GM18502 (cell line): ENCODE measurements around the gene KCNMB2.
"Not testable (repeated sequence)": the region's sequence is repeated elsewhere in the genome, so short reads cannot be mapped to it uniquely, and the experiment has no call there.

Experiments used
- ATAC-seq: cut with Tn5 transposase; IDR thresholded peaks from one replicate; pipeline ENCODE4 v1.9.1; 2021; ENCODE audit warnings: mild to moderate bottlenecking; ENCODE audit not compliant: unreplicated experiment, poor library complexity

Gene KCNMB2

DNA sequence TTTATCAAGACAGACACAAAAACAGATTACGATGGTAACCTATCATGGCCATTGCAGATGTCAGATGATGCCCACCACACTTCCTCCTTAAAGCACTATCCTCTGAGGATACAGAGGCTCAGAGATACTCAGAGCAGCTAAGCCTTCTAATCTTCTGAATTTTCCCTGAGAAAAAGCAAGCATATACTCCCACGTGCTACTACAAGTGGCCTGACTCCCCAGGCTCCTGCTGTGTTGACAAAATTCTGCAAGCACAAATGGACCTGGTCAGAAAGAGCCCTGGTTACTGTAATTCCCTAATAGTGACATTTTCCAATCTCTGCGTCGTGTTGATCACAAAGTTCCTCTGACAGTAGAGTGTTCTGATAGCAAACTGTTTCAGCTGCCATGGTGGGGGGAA lies 207.1 kb downstream of the KCNMB2 start:
- ATAC-seq, result no peak

GRCh38 chr3:178745861-178746655 lies 209.8 kb downstream of the KCNMB2 start:
- ATAC-seq, result not testable (repeated sequence)

- ATAC-seq, result no peak
These were observed 212.6 kb downstream of the KCNMB2 start for GRCh38 chr3:178748874-178749273.

DNA sequence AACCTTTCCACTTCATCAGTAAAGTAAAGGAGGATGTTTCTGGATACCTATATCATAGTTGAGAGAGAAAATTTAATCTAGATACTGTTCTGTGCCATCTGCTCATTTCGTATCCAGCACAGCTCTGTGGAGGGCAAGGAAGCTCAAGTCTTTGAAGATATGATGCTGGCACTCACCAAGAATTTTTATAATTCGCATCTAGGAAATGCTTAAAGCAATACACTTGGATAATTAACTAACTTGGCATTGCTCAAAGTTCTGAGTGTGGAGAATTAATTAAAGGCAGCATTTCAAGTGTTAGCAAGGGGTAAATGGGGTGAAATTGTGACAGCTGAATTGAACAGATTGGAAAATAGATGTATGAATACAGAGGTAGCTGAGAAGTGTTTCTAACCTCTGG lies 213.2 kb downstream of the KCNMB2 start:
- no peak for ATAC-seq

- ATAC-seq, result no peak
These were observed 214.5 kb downstream of the KCNMB2 start for GRCh38 chr3:178750639-178751300.

GRCh38 chr3:178752843-178753242 lies 216.6 kb downstream of the KCNMB2 start:
- ATAC-seq, result no peak

DNA sequence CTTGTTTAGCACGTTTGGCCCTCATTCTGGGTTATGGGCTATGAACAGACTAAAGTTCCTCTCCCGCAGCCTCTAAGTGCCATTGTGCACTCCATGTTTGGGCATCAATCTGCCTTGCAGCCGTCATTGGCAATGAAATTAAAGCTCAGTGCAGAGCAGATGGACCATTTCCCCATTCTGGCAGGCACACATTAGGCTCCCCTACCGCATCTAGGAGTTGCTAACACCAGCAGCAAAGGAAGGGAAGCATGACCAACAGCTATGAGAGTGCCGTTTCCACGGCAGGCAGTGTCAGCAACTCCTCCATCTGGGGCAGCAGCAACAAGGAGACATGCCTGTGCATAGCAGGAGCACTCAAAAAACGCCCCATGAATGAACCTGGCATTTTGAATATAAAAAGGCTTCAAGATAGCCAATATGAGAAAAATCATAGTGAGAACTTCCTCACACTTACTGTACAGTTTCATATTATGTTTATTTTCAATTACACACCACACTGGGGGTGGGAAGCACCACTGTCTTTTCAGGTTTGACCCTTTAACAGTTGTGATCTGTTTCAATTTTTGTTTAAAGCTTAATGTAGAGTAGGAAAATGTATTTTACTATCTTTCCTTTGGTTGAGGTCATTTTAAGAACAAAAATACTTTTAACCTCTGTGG lies 218.7 kb downstream of the KCNMB2 start:
- ATAC-seq, result no peak

- no peak for ATAC-seq
These were observed 224.8 kb downstream of the KCNMB2 start for GRCh38 chr3:178761024-178761423.

- no peak for ATAC-seq
These were observed 225.2 kb downstream of the KCNMB2 start for GRCh38 chr3:178761461-178761860.

- no peak for ATAC-seq
These were observed 226.1 kb downstream of the KCNMB2 start for GRCh38 chr3:178762385-178762784.

GRCh38 chr3:178765472-178765871 lies 229.2 kb downstream of the KCNMB2 start:
- no peak for ATAC-seq

DNA sequence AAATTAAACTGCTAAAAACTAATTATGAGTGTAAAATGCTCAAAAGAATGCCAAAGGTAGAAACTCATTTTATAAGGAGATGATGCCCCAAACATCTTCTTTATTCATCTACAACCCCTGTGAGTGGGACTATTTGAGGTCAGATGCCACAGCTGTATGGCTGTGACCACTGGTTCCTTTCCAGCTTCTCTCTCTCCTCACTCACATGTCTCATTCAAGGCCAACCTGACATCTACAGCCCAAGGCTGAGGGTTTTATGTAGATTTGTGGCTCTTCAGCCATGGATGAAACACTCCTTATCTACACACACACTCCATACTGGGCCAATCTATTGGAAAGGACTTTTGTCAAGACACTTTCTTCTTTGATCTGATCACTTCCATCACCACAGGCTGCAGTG lies 231.3 kb downstream of the KCNMB2 start:
- ATAC-seq, result no peak

DNA sequence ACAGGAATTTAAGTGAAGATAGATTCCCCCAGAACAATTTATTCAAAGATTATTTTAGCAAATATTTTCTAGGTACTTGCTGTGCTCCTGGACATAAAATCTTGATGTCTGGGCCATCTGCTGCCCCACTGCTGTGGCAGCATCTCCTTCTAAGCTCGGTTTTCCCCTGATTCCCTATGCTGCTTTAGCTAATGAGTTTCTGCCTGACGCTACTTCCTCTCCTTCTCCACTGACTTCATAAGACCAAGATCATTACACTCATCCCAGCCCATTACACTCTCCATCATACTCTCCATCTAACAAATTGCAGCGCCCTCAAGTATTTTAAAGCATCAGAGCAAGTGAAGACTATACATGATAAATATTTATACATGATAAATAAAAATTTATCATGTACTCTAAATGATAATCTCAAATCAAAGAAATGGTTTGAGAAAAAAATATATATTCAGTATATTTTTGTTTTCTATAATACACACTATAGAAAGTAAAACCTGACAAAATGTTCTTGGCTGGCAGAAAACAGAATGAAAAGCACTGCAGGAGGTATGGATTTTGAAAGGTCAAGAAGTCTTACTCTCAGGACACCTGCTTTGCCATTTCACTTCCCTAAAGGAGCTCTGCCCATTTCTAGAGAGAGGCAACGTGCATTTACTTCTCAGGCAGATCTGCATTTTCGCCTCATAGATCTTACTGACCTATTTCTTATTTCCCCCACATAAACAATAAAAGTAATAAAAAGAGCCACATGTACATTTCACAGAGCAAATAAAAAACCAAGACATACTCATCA lies 232.0 kb downstream of the KCNMB2 start:
- peak; percentile 72 for ATAC-seq

- no peak for ATAC-seq
These were observed 235.3 kb downstream of the KCNMB2 start for GRCh38 chr3:178771511-178771910.

GRCh38 chr3:178772746-178773145 lies 236.5 kb downstream of the KCNMB2 start:
- no peak for ATAC-seq

DNA sequence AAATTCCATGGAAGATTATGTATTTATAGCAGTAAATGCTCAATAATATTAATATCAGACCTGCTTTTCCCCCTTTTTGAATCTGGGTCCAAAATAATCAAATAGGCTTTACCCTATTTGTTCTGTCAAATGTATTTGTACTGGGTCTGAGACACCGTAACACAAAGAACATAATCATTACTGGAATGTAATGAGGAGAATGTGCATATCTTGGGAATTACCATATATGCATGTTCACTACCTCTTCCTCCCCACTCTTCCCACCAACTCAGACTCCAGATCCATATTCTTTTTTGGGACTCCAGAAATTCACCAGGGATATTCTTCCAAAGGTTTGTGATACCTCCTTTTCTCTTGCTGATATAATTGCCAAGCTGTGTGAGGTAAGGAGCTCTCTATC lies 237.1 kb downstream of the KCNMB2 start:
- no peak for ATAC-seq

DNA sequence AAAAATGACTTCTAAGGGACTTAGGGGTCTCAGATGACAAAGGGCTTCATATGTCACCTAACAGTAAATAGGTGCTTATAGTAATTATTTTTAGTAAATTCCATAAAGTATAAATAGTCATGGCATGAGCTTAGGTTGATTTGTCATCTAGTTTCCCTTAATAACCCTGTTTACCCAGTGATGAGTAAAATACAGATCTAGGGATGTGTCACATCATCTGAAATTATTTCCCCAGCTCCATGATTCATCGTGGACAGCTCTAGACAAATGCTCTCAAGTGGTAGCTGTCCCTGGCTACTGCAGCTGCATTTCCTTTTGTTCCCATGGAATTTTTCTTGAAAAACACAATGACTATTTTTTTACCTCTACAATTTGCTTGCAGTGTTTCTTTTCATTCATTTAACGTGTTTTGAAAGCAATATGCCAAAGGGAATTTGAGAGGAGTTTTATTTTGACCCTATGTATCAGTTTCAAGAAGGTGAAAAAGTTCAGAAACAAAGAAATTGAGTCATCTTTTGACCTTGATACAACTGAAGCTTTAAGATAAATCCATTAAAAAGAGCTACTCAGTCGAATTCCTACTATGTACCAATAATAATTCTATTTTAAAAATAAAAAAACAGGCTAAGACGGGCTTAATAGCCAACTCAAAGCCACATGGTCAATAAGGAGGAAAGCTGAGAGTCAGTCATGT lies 241.6 kb downstream of the KCNMB2 start:
- ATAC-seq, result peak; percentile 85

DNA sequence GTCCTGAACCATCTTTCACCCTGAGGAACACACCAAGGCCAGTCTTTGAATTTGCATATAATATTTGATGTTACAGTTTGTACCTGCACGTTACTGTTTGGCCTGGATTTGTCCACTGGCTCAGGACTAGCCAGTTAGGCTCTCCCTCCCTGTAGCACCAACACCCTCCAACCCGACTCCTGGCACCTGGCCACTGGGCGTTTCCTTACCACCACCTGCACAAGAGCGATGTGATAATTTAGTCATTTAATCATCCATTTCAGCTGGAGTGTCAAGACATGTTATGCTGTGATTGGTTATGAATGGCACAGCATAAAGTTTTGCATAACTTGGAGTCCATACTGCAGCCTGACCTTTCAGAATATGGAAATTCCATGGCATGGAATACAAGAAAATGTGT lies 242.4 kb downstream of the KCNMB2 start:
- no peak for ATAC-seq

- ATAC-seq, result no peak
These were observed 249.7 kb downstream of the KCNMB2 start for GRCh38 chr3:178785961-178786360.

- ATAC-seq, result no peak
These were observed 251.7 kb downstream of the KCNMB2 start for GRCh38 chr3:178787960-178788359.
